ENCODE results near the gene ATP10D.

The ATP10D gene

GRCh38 chr4:47466056-47466785 is 18.9 kb upstream of the ATP10D start:
- TF ChIP-seq, protein P1, sequence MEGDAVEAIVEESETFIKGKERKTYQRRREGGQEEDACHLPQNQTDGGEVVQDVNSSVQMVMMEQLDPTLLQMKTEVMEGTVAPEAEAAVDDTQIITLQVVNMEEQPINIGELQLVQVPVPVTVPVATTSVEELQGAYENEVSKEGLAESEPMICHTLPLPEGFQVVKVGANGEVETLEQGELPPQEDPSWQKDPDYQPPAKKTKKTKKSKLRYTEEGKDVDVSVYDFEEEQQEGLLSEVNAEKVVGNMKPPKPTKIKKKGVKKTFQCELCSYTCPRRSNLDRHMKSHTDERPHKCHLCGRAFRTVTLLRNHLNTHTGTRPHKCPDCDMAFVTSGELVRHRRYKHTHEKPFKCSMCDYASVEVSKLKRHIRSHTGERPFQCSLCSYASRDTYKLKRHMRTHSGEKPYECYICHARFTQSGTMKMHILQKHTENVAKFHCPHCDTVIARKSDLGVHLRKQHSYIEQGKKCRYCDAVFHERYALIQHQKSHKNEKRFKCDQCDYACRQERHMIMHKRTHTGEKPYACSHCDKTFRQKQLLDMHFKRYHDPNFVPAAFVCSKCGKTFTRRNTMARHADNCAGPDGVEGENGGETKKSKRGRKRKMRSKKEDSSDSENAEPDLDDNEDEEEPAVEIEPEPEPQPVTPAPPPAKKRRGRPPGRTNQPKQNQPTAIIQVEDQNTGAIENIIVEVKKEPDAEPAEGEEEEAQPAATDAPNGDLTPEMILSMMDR (IDR thresholded peaks at IDR 0.05), result no peak
- no peak for TF ChIP-seq ZFX (IDR thresholded peaks at IDR 0.05; ENCODE audit: borderline replicate concordance)
- no peak overlapping the region for H3K27ac ChIP-seq

GRCh38 chr4:47468706-47469365 is 16.2 kb upstream of the ATP10D start:
- no peak overlapping the region for H3K27ac ChIP-seq
- no peak for TF ChIP-seq ZFX (IDR thresholded peaks at IDR 0.05; ENCODE audit: borderline replicate concordance)
- TF ChIP-seq, protein P1 (IDR thresholded peaks at IDR 0.05), result no peak

GRCh38 chr4:47469951-47470350 is 15.1 kb upstream of the ATP10D start:
- TF ChIP-seq, protein P1 (IDR thresholded peaks at IDR 0.05), result no peak
- TF ChIP-seq ZFX (IDR thresholded peaks at IDR 0.05; ENCODE audit: borderline replicate concordance), result no peak
- H3K27ac ChIP-seq, result no peak overlapping the region

DNA sequence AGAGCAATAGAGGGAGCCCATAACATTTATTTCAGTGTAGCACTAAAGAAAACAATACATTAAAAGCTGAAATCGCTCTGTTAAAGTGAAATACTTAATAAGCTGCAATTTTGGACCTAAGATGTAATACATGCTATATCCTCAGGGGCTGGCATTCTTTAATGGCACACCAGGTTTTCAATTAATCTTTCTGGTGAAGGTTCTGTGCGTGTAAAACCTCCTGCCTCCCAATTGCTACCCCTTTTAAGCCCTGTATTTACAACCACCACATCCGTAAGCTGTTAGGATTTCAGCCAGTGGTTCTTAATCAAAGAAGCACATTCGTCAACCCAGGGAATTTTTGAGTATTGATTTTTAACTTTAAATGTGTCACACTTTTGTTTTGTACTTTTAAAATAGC is 14.0 kb upstream of the ATP10D start:
- H3K27ac ChIP-seq, result no peak overlapping the region
- TF ChIP-seq ZFX (IDR thresholded peaks at IDR 0.05; ENCODE audit: borderline replicate concordance), result no peak
- TF ChIP-seq, protein P1 (IDR thresholded peaks at IDR 0.05), result no peak

DNA sequence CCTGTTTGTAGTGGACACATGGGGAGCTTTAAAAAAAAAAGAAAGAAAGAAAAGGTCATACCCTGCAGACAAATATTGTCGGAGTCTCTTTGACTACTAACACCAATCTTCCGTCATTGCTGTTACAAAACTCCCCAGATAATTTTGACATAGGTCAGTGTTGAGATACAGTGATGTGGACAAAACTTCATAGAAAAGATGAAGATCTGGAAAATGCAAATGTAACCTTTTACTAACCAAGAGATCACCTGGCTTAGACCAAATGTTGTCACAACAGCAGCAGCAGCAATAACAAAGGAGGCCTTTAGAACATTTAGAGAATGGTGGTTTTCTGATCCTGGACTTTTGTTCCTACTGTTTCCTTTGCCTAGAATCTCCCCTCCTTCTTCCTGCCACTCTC is 13.5 kb upstream of the ATP10D start:
- TF ChIP-seq, protein P1 (IDR thresholded peaks at IDR 0.05), result no peak
- no peak for TF ChIP-seq ZFX (IDR thresholded peaks at IDR 0.05; ENCODE audit: borderline replicate concordance)
- H3K27ac ChIP-seq, result no peak overlapping the region

- no peak for TF ChIP-seq ZFX (IDR thresholded peaks at IDR 0.05; ENCODE audit: borderline replicate concordance)
- TF ChIP-seq, protein P1 (IDR thresholded peaks at IDR 0.05), result no peak
- H3K27ac ChIP-seq, result no peak overlapping the region
Observed at GRCh38 chr4:47473141-47473750, 11.8 kb upstream of the ATP10D start.

DNA sequence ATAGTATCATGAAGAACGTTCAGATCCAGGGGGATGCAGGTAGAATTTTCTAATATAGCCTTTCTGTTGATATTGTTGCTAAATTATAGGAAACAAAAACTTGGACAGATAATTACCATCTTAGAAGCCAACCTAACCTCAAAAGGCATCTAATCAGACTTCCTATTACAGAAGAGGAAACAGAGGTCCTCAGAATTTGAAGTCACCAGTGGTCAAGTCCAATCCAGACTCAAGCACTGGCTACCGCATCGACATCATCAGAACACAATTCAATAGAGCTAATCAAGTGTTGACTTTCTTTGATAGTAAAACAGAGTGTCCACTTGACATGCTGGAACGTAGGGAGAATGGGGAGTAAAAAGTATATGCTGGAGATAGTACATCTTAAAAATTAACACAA is 10.3 kb upstream of the ATP10D start:
- H3K27ac ChIP-seq, result no peak overlapping the region
- TF ChIP-seq, protein P1 (IDR thresholded peaks at IDR 0.05), result no peak
- TF ChIP-seq ZFX (IDR thresholded peaks at IDR 0.05; ENCODE audit: borderline replicate concordance), result no peak

Measured in 22Rv1 (cell line).